Left renal pelvis (tissue), 4 donors: ENCODE measurements around the gene ITSN1. TPM values are rescaled to one million over a fixed set of nuclear protein-coding genes. Genes with fewer than 3 reads are reported as not detected.

Source experiments
- DNase-seq, 4 donors: peaks; one replicate each; pipeline ENCODE4 v3.0.0-alpha.2; 2013; ENCODE audit warnings: low read depth in 4 of 4, low spot score in 3 of 4
- polyA plus RNA-seq, 4 donors: library from polyadenylated mRNA; unstranded; fragments of 120-200 nt; gene quantifications; one replicate each; pipeline ENCODE4 v1.2.1, GENCODE V29; 2013; ENCODE audit not compliant: insufficient read length in 4 of 4

The ITSN1 gene
- polyA plus RNA-seq, 4 donors: 43.8 to 55.8 (median 49.2) TPM

- DNase-seq: no peak
Measured at GRCh38 chr21:33677450-33677849, 35.1 kb downstream of the ITSN1 start.

- DNase-seq: no peak
Measured at GRCh38 chr21:33680870-33681269, 38.6 kb downstream of the ITSN1 start.

GRCh38 chr21:33682992-33683627 lies 40.8 kb downstream of the ITSN1 start:
- DNase-seq: no peak

GRCh38 chr21:33684068-33684467 lies 41.8 kb downstream of the ITSN1 start:
- DNase-seq: no peak

GRCh38 chr21:33684923-33685560 lies 42.7 kb downstream of the ITSN1 start:
- DNase-seq: no peak

- peak in 1 of 4 donors; percentile 8 for DNase-seq
Measured at GRCh38 chr21:33685613-33686197, 43.4 kb downstream of the ITSN1 start.

GRCh38 chr21:33686386-33686785 lies 44.1 kb downstream of the ITSN1 start:
- DNase-seq: no peak

GRCh38 chr21:33687634-33688033 lies 45.3 kb downstream of the ITSN1 start:
- no peak for DNase-seq

- DNase-seq: no peak
Measured at GRCh38 chr21:33688353-33688752, 46.1 kb downstream of the ITSN1 start.

GRCh38 chr21:33690874-33691273 lies 48.6 kb downstream of the ITSN1 start:
- DNase-seq: no peak

GRCh38 chr21:33691945-33692603 lies 49.8 kb downstream of the ITSN1 start:
- no peak for DNase-seq

- DNase-seq: no peak
Measured at GRCh38 chr21:33695813-33696212, 53.5 kb downstream of the ITSN1 start.

- DNase-seq: no peak
Measured at GRCh38 chr21:33696465-33696864, 54.2 kb downstream of the ITSN1 start.

- DNase-seq: no peak
Measured at GRCh38 chr21:33698087-33698860, 56.0 kb downstream of the ITSN1 start.

GRCh38 chr21:33699277-33699676 lies 57.0 kb downstream of the ITSN1 start:
- DNase-seq: no peak

GRCh38 chr21:33700491-33700890 lies 58.2 kb downstream of the ITSN1 start:
- DNase-seq: no peak

- DNase-seq: no peak
Measured at GRCh38 chr21:33703750-33704606, 61.7 kb downstream of the ITSN1 start.

GRCh38 chr21:33707846-33708245 lies 65.5 kb downstream of the ITSN1 start:
- no peak for DNase-seq

- DNase-seq: no peak
Measured at GRCh38 chr21:33708874-33709273, 66.6 kb downstream of the ITSN1 start.
